GM18526 (cell line): ENCODE data around the gene ILF3.

Experiments used
- POLR2A ChIP-seq: IDR thresholded peaks from 3 replicates; pipeline ENCODE4 v1.6.1; 2011; ENCODE audit not compliant: insufficient read length; ENCODE audit errors: extremely low read depth

Gene ILF3

GRCh38 chr19:10724573-10725071, 70.5 kb downstream of the ILF3 start:
- TF ChIP-seq POLR2A: no peak

- TF ChIP-seq POLR2A: no peak
Observed at GRCh38 chr19:10725415-10725814, 71.3 kb downstream of the ILF3 start.

GRCh38 chr19:10726268-10726667, 72.1 kb downstream of the ILF3 start:
- TF ChIP-seq POLR2A: no peak

- TF ChIP-seq POLR2A: no peak
Observed at GRCh38 chr19:10727685-10728201, 73.6 kb downstream of the ILF3 start.

GRCh38 chr19:10729411-10729810, 75.3 kb downstream of the ILF3 start:
- TF ChIP-seq POLR2A: no peak

GRCh38 chr19:10730932-10731331, 76.8 kb downstream of the ILF3 start:
- no peak for TF ChIP-seq POLR2A

- no peak for TF ChIP-seq POLR2A
Observed at GRCh38 chr19:10735741-10736140, 81.6 kb downstream of the ILF3 start.

- no peak for TF ChIP-seq POLR2A
Observed at GRCh38 chr19:10736189-10736588, 82.0 kb downstream of the ILF3 start.

- TF ChIP-seq POLR2A: no peak
Observed at GRCh38 chr19:10736916-10737551, 82.9 kb downstream of the ILF3 start.

GRCh38 chr19:10737722-10738121, 83.6 kb downstream of the ILF3 start:
- no peak for TF ChIP-seq POLR2A

GRCh38 chr19:10740798-10741197, 86.7 kb downstream of the ILF3 start:
- no peak for TF ChIP-seq POLR2A
